Right lobe of liver (tissue), 6 donors: ENCODE results near the gene TNIP1. TPM values are rescaled to one million over a fixed set of nuclear protein-coding genes. Genes with fewer than 3 reads are reported as not detected.

Experiments used
- ATAC-seq, 4 donors: fragments of 200-7000 bp; cut with Tn5 transposase; one replicate each; pipeline ENCODE4 v1.9.1; 2020; ENCODE audit warnings: mild to moderate bottlenecking in 4 of 4, moderate library complexity in 4 of 4
- DNase-seq, 3 donors: peaks; one replicate each; pipeline ENCODE4 v3.0.0-alpha.2; 2020
- H3K27ac ChIP-seq, 3 donors: fragments of 200-600 bp; one replicate each; pipeline ENCODE4 v1.8.0; 2022
- H3K27me3 ChIP-seq, 2 donors: fragments of 200-600 bp; one replicate each; pipeline ENCODE4 v1.8.0; 2022
- H3K36me3 ChIP-seq, 4 donors: fragments of 200-600 bp; sonication (generic) in 1 of 4; one replicate each; pipeline versions ENCODE4 v1.5.1 to v1.8.0; 2017 to 2022; ENCODE audit warnings: control low read depth in 1 of 4
- H3K4me1 ChIP-seq, 4 donors: fragments of 200-600 bp; sonication (generic) in 1 of 4; one replicate each; pipeline versions ENCODE4 v1.5.1 to v1.8.0; 2017 to 2022; ENCODE audit warnings: control low read depth in 1 of 4
- H3K4me3 ChIP-seq, 3 donors: fragments of 200-600 bp; one replicate each; pipeline ENCODE4 v1.8.0; 2022
- H3K9me3 ChIP-seq, 4 donors: fragments of 200-600 bp; sonication (generic) in 1 of 4; one replicate each; pipeline versions ENCODE4 v1.5.1 to v1.8.0; 2017 to 2022; ENCODE audit warnings: control low read depth in 1 of 4
- CTCF ChIP-seq, 4 donors: fragments of 200-600 bp in 3 of 4; fragments of 450-650 bp in 1 of 4; IDR thresholded peaks; one replicate each; pipeline versions ENCODE4 v1.5.1 to v1.8.0; 2016 to 2022; ENCODE audit warnings: antibody characterized with exemption in 4 of 4, mild to moderate bottlenecking in 2 of 4
- POLR2A ChIP-seq: fragments of 450-650 bp; IDR thresholded peaks from one replicate; pipeline ENCODE4 v1.6.1; 2017; ENCODE audit warnings: antibody characterized with exemption, mild to moderate bottlenecking
- WGBS: methylation state at CpG from one replicate; pipeline ENCODE4 v1.1.6; 2018; ENCODE audit warnings: low coverage, low lambda C conversion rate; ENCODE audit not compliant: insufficient coverage; ENCODE audit errors: missing lambda C conversion rate; 5-methylcytosine and 5-hydroxymethylcytosine counted together
- intact Hi-C, 2 donors: fragments of 100-400 bp; cut with DNase I; formaldehyde crosslinking; loops; one replicate each; pipeline versions ENCODE4 v1.11.2 to v1.14.1; 2022
- total RNA-seq, 6 experiments: library from RNA; depleted of rRNA in 2 of 6; stranded (reverse); fragments of >200 nt in 2 of 6; fragmentation: NEBNext Ultra II Directional in 3 of 6; extraction: Animal tissue kit (Norgen Biotek cat#: 25700) in 3 of 6; gene quantifications; one replicate each; pipeline versions ENCODE4 v1.1.0 to v1.2.4, GENCODE V29; 2016 to 2023
- donor health status: DM: no; HTN: yes; CAD: no.
- donor health status: DM: no; HTN: no; CAD: no.
- donor health status: DM: no; HTN: no; CAD: no.
- donor health status: DM: no; HTN: yes; CAD: no.
- donor health status: DM: no; HTN: yes; CAD: no.

Gene TNIP1
- total RNA-seq, 6 experiments from 2014 or later = 70.1 to 155 (median 79.1) TPM

DNA sequence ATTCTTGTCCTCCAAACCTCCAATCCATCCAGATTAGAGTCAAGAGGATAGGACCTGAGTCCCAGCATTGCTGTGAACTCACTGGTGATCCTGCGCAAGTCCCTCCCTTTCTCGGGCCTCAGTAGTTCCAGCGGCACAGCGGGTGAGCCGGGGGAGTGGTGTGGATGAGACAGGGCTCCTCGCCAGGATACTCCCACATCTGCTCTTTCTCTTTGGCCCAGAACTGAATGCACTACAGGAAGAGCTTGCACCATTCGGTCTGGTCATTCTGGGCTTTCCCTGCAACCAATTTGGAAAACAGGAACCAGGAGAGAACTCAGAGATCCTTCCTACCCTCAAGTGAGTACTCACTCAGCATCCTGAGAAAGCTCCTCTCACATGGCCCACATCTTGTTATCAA is 54.2 kb downstream of the TNIP1 start:
- Histone ChIP-seq H3K27ac (peak overlapping the region; percentile 17 to 48 (median 21)), H3K36me3 (peaks cover 0 to 55% (median 28%) of the 10 kb centered on the region in 4 donors), H3K4me1 (peaks cover 0 to 44% (median 17%) of the 10 kb centered on the region in 4 donors), H3K27me3 (no peaks in the 10 kb centered on the region), H3K4me3 (no peak overlapping the region), H3K9me3 (no peaks in the 10 kb centered on the region)
- TF ChIP-seq CTCF (IDR thresholded peaks at IDR 0.05) = no peak
- TF ChIP-seq POLR2A = peak; percentile 11
- WGBS = 44% methylated on average over 3 of the region's 7 CpGs
- intact Hi-C loops = no loop called here
- peak in 2 of 4 donors; percentile 3 to 7 for ATAC-seq
- DNase-seq = peak in 1 of 3 donors; percentile 43

GRCh38 chr5:151026088-151026487 is 54.7 kb downstream of the TNIP1 start:
- DNase-seq (no peak), ATAC-seq (no peak)
- Histone ChIP-seq H3K9me3 (no peaks in the 10 kb centered on the region), H3K36me3 (peaks cover 0 to 50% (median 27%) of the 10 kb centered on the region in 4 donors), H3K4me1 (peaks cover 0 to 48% (median 17%) of the 10 kb centered on the region in 4 donors), H3K4me3 (no peak overlapping the region), H3K27me3 (no peaks in the 10 kb centered on the region), H3K27ac (peak overlapping the region; percentile 8 to 48 (median 17))
- 71% methylated on average over 6 of the region's 9 CpGs for WGBS
- no peak for TF ChIP-seq POLR2A
- TF ChIP-seq CTCF (IDR thresholded peaks at IDR 0.05) = no peak
- intact Hi-C loops = no loop called here

DNA sequence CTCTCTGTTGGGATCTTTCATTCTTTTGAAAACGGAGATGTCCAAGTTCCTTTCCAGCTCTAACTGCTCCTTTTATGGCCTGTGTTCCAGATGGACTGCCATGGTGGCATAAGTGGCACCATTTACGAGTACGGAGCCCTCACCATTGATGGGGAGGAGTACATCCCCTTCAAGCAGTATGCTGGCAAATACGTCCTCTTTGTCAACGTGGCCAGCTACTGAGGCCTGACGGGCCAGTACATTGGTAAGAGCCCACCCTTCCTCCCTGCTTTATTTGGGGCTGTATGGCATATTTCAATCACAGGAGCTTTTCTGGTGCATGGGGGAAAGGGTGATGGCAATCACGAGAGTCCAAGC is 55.6 kb downstream of the TNIP1 start:
- no peak for DNase-seq
- intact Hi-C loops = no loop called here
- peak overlapping the region; percentile 17 to 98 (median 97) for H3K27ac ChIP-seq
- TF ChIP-seq POLR2A (no peak), CTCF (IDR thresholded peaks at IDR 0.05) (no peak)
- H3K27me3 ChIP-seq = no peaks in the 10 kb centered on the region
- no peak for ATAC-seq
- 79% methylated on average over 7 of the region's 7 CpGs for WGBS
- H3K36me3 ChIP-seq = peaks cover 0 to 49% (median 27%) of the 10 kb centered on the region in 4 donors
- no peaks in the 10 kb centered on the region for H3K9me3 ChIP-seq
- no peak overlapping the region for H3K4me3 ChIP-seq
- H3K4me1 ChIP-seq = peaks cover 0 to 48% (median 17%) of the 10 kb centered on the region in 4 donors

DNA sequence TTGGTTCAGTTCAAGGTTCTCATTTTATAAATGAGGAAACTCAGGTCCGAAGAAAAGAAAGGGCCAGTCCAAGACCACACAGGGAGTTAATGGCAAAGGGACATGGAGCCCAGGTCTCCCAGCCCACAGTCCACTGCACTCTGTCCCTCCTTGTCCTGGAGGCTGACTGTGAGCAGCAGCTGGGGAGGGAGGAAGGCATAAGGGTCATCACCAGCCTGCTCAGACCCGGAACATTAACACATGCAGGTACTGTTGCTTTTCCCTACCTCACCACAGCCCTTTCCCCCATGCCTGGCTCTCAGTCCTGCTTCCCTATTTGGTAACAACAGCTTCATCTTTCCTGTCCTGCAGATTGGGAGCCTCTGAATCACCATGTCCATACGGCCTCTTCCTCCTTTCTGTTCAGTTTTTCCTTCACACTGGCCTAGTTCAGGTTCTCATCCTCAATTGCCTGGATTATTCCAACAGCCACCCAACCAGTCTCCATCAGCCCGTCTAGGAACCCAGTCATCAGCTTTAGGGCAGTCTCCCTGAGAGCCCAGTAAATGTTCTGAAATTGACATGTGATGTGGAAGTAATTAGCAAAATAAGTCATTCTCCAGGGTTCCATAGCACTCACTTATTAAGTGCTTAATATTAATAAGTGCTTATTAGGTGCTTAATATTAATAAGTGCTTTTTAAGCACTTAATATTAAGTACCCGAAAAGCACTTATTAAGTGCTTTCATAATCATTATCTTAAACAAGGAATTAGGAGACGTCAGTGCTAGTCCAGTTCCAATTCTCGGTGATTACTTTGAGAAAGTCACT is 56.2 kb downstream of the TNIP1 start:
- Histone ChIP-seq H3K27ac (peak overlapping the region; percentile 96 to 98 (median 97)), H3K4me1 (peaks cover 0 to 52% (median 20%) of the 10 kb centered on the region in 4 donors), H3K9me3 (no peaks in the 10 kb centered on the region), H3K27me3 (no peaks in the 10 kb centered on the region), H3K36me3 (peaks cover 0 to 46% (median 27%) of the 10 kb centered on the region in 4 donors), H3K4me3 (no peak overlapping the region)
- ATAC-seq (no peak), DNase-seq (no peak)
- 74% methylated on average over 7 of the region's 7 CpGs for WGBS
- TF ChIP-seq CTCF (IDR thresholded peaks at IDR 0.05) (no peak), POLR2A (no peak)
- intact Hi-C loops = no loop called here
